HG02970 (cell line): ENCODE results near the gene TEX2.
"Not testable (repeated sequence)": the region's sequence is repeated elsewhere in the genome, so short reads cannot be mapped to it uniquely, and the experiment has no call there.

Experiments
- ATAC-seq: cut with Tn5 transposase; IDR thresholded peaks from one replicate; pipeline ENCODE4 v1.9.1; 2021; ENCODE audit warnings: mild to moderate bottlenecking, moderate library complexity, moderate number of reproducible peaks; ENCODE audit not compliant: unreplicated experiment, low FRiP score

The TEX2 gene

GRCh38 chr17:64240741-64241347 lies 22.2 kb downstream of the TEX2 start:
- no peak for ATAC-seq

- no peak for ATAC-seq
These were observed 22.8 kb downstream of the TEX2 start for GRCh38 chr17:64240261-64240740.

GRCh38 chr17:64238449-64238848 lies 24.6 kb downstream of the TEX2 start:
- not testable (repeated sequence) for ATAC-seq

GRCh38 chr17:64236827-64237403 lies 26.1 kb downstream of the TEX2 start:
- ATAC-seq, result no peak

- ATAC-seq, result no peak
These were observed 28.1 kb downstream of the TEX2 start for GRCh38 chr17:64234961-64235360.

- no peak for ATAC-seq
These were observed 30.4 kb downstream of the TEX2 start for GRCh38 chr17:64232466-64233262.

- ATAC-seq, result no peak
These were observed 31.4 kb downstream of the TEX2 start for GRCh38 chr17:64231567-64232141.

- ATAC-seq, result no peak
These were observed 32.2 kb downstream of the TEX2 start for GRCh38 chr17:64230791-64231408.

- ATAC-seq, result no peak
These were observed 33.0 kb downstream of the TEX2 start for GRCh38 chr17:64229815-64230728.

GRCh38 chr17:64226132-64226531 lies 36.9 kb downstream of the TEX2 start:
- ATAC-seq, result no peak

GRCh38 chr17:64225410-64225809 lies 37.6 kb downstream of the TEX2 start:
- no peak for ATAC-seq

GRCh38 chr17:64223931-64224629 lies 39.0 kb downstream of the TEX2 start:
- no peak for ATAC-seq

- no peak for ATAC-seq
These were observed 39.8 kb downstream of the TEX2 start for GRCh38 chr17:64223283-64223682.

GRCh38 chr17:64221679-64222078 lies 41.4 kb downstream of the TEX2 start:
- ATAC-seq, result no peak

- ATAC-seq, result not testable (repeated sequence)
These were observed 42.5 kb downstream of the TEX2 start for GRCh38 chr17:64220604-64221003.

GRCh38 chr17:64219571-64219970 lies 43.5 kb downstream of the TEX2 start:
- no peak for ATAC-seq

GRCh38 chr17:64218066-64218465 lies 45.0 kb downstream of the TEX2 start:
- ATAC-seq, result no peak

- ATAC-seq, result no peak
These were observed 45.8 kb downstream of the TEX2 start for GRCh38 chr17:64217249-64217691.
